Body of pancreas (tissue), 4 donors: Measurements from ENCODE around the gene ASAP3.

ENCODE experiments used
- POLR2A ChIP-seq, 3 donors: fragments of 450-650 bp; IDR thresholded peaks; one replicate each; pipeline ENCODE4 v1.6.1; 2016; ENCODE audit warnings: antibody characterized with exemption in 3 of 3, mild to moderate bottlenecking in 2 of 3
- TF ChIP-seq, protein P1 (sequence below), 7 experiments: fragments of 450-650 bp in 4 of 7; fragments of 200-600 bp in 3 of 7; sonication (generic) in 3 of 7; IDR thresholded peaks; one replicate each; pipeline ENCODE4 v1.5.1; 2016 to 2019; ENCODE audit warnings: antibody characterized with exemption in 7 of 7

DNA sequence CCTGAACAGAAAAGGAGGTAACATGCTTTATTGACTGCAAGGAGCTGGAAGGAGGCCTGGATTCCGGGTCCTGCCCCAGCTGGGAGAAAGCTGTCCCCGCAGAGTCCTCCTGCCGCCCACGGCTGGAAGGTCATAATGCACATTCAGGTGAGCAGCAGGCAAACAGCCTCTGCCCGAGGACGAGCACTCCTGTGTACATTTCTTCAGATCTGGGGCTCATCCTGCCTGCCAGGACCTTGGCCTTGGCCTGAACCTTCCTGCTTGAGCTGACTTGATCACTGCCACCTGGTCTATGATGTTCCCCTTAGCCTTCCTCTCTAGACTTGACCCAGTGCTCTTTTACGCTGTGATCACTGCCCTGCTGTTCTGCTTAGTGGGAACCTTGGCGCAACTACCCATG lies 96.5 kb downstream of the ASAP3 start:
- TF ChIP-seq, protein P1, sequence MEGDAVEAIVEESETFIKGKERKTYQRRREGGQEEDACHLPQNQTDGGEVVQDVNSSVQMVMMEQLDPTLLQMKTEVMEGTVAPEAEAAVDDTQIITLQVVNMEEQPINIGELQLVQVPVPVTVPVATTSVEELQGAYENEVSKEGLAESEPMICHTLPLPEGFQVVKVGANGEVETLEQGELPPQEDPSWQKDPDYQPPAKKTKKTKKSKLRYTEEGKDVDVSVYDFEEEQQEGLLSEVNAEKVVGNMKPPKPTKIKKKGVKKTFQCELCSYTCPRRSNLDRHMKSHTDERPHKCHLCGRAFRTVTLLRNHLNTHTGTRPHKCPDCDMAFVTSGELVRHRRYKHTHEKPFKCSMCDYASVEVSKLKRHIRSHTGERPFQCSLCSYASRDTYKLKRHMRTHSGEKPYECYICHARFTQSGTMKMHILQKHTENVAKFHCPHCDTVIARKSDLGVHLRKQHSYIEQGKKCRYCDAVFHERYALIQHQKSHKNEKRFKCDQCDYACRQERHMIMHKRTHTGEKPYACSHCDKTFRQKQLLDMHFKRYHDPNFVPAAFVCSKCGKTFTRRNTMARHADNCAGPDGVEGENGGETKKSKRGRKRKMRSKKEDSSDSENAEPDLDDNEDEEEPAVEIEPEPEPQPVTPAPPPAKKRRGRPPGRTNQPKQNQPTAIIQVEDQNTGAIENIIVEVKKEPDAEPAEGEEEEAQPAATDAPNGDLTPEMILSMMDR (IDR thresholded peaks at IDR 0.05): no peak
- TF ChIP-seq POLR2A (IDR thresholded peaks at IDR 0.05): no peak
